ENCODE results near the gene TLK2.

GRCh38 chr17:62576382-62576781 is 97.8 kb downstream of the TLK2 start:
- no peak for TF ChIP-seq POLR2AphosphoS5 (IDR thresholded peaks at IDR 0.05)
- no peak for TF ChIP-seq CTCF (IDR thresholded peaks at IDR 0.05)
- TF ChIP-seq EP300 (IDR thresholded peaks at IDR 0.05), result no peak
- no peak for TF ChIP-seq POLR2A (IDR thresholded peaks at IDR 0.05)

All from suprapubic skin (tissue), 4 donors.